Nephron (organoid): ENCODE data around the gene RING1.
A peak's percentile ranks its signal among the peaks of the same experiment; 100 is the strongest.

Source experiments
- H3K27ac Mint-ChIP-seq, 3 experiments: 2 replicates each; pipeline ENCODE4 v1.8.0; 2020; ENCODE audit warnings: mixed read lengths in 3 of 3, mild to moderate bottlenecking in 2 of 3, moderate library complexity in 1 of 3
- H3K27me3 Mint-ChIP-seq: 2 replicates; pipeline ENCODE4 v1.8.0; 2021; ENCODE audit warnings: low read depth, mild to moderate bottlenecking, moderate library complexity, mixed read lengths
- H3K36me3 Mint-ChIP-seq: 2 replicates; pipeline ENCODE4 v1.8.0; 2020; ENCODE audit warnings: low read depth, mixed read lengths
- H3K4me1 Mint-ChIP-seq: 2 replicates; pipeline ENCODE4 v1.8.0; 2020; ENCODE audit warnings: mixed read lengths
- H3K4me3 Mint-ChIP-seq, 3 experiments: 2 replicates each; pipeline ENCODE4 v1.8.0; 2020; ENCODE audit warnings: mild to moderate bottlenecking in 3 of 3, mixed read lengths in 3 of 3, moderate library complexity in 2 of 3
- H3K9me3 Mint-ChIP-seq: 2 replicates; pipeline ENCODE4 v1.8.0; 2020; ENCODE audit warnings: mixed read lengths
- CTCF ChIP-seq, 3 experiments: fragments of 200-600 bp; sonication (generic); IDR thresholded peaks; one replicate each; pipeline ENCODE4 v1.5.0; 2021; ENCODE audit warnings: antibody characterized with exemption in 3 of 3; ENCODE audit not compliant: unreplicated experiment in 3 of 3

RING1 gene

GRCh38 chr6:33211666-33212422 is 3.5 kb downstream of the RING1 start:
- Mint-ChIP-seq H3K27me3 (no peaks in the 10 kb centered on the region), H3K4me1 (peaks cover 29% of the 10 kb centered on the region), H3K27ac (peak overlapping the region in 1 of 3 experiments; percentile 63)

GRCh38 chr6:33212857-33213165 is 4.5 kb downstream of the RING1 start:
- Mint-ChIP-seq H3K4me3 (peak overlapping the region; percentile 90 to 95 (median 94)), H3K27me3 (peaks cover under 1% of the 10 kb centered on the region), H3K36me3 (peaks cover 21% of the 10 kb centered on the region), H3K4me1 (peaks cover 29% of the 10 kb centered on the region), H3K27ac (peak overlapping the region; percentile 62 to 83 (median 63)), H3K9me3 (no peaks in the 10 kb centered on the region)
- TF ChIP-seq CTCF (IDR thresholded peaks at IDR 0.05; ENCODE audit: unreplicated experiment in 3 of 3) = no peak

More at GRCh38 chr6:33211666-33212422, 3.5 kb downstream of the RING1 start:
- Mint-ChIP-seq H3K9me3 (no peaks in the 10 kb centered on the region), H3K4me3 (peak overlapping the region; percentile 90 to 95 (median 94)), H3K36me3 (peaks cover 21% of the 10 kb centered on the region)
- no peak for TF ChIP-seq CTCF (IDR thresholded peaks at IDR 0.05; ENCODE audit: unreplicated experiment in 3 of 3)

GRCh38 chr6:33213166-33213988 is 5.1 kb downstream of the RING1 start:
- peaks cover 6% of the 10 kb centered on the region for H3K27me3 Mint-ChIP-seq
- H3K9me3 Mint-ChIP-seq = no peaks in the 10 kb centered on the region
- peaks cover 21% of the 10 kb centered on the region for H3K36me3 Mint-ChIP-seq
- peaks cover 29% of the 10 kb centered on the region for H3K4me1 Mint-ChIP-seq
- H3K27ac Mint-ChIP-seq = peak overlapping the region; percentile 62 to 83 (median 63)
- peak overlapping the region; percentile 90 to 95 (median 94) for H3K4me3 Mint-ChIP-seq
- no peak for TF ChIP-seq CTCF (IDR thresholded peaks at IDR 0.05; ENCODE audit: unreplicated experiment in 3 of 3)

DNA sequence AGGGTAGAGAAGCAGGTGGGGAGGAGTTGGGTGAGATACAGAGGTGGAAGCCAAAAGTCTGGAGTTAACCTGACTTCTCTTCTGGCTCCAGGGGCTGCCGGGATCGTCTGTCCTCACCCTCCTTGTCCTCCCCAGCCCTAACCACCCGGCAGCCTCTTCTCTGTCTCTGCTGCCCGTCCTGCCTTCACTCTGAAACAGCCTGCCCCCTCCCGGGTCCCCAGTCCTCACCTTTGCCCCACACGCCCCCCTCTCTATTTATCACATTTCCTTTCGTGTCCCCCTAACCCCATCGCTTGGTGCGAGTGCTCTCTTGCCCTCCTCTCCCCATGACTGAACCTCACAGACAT is 5.7 kb downstream of the RING1 start:
- H3K9me3 Mint-ChIP-seq = no peaks in the 10 kb centered on the region
- H3K4me3 Mint-ChIP-seq = peak overlapping the region; percentile 90 to 95 (median 94)
- H3K36me3 Mint-ChIP-seq = peaks cover 21% of the 10 kb centered on the region
- H3K27me3 Mint-ChIP-seq = peaks cover 9% of the 10 kb centered on the region
- peaks cover 25% of the 10 kb centered on the region for H3K4me1 Mint-ChIP-seq
- TF ChIP-seq CTCF (IDR thresholded peaks at IDR 0.05; ENCODE audit: unreplicated experiment in 3 of 3) = no peak
- peak overlapping the region in 2 of 3 experiments; percentile 63 to 83 for H3K27ac Mint-ChIP-seq

- Mint-ChIP-seq H3K4me3 (peak overlapping the region; percentile 33 to 49 (median 34)), H3K9me3 (no peaks in the 10 kb centered on the region), H3K36me3 (peaks cover 9% of the 10 kb centered on the region), H3K27ac (no peak overlapping the region), H3K4me1 (peaks cover 16% of the 10 kb centered on the region), H3K27me3 (peaks cover 9% of the 10 kb centered on the region)
- no peak for TF ChIP-seq CTCF (IDR thresholded peaks at IDR 0.05; ENCODE audit: unreplicated experiment in 3 of 3)
Observed at GRCh38 chr6:33215271-33216116, 7.2 kb downstream of the RING1 start.
